ENCODE measurements around the gene ZMPSTE24.
A peak's percentile ranks its signal among the peaks of the same experiment; 100 is the strongest.
"Not testable (repeated sequence)": the region's sequence is repeated elsewhere in the genome, so short reads cannot be mapped to it uniquely, and the experiment has no call there.

Gene ZMPSTE24

DNA sequence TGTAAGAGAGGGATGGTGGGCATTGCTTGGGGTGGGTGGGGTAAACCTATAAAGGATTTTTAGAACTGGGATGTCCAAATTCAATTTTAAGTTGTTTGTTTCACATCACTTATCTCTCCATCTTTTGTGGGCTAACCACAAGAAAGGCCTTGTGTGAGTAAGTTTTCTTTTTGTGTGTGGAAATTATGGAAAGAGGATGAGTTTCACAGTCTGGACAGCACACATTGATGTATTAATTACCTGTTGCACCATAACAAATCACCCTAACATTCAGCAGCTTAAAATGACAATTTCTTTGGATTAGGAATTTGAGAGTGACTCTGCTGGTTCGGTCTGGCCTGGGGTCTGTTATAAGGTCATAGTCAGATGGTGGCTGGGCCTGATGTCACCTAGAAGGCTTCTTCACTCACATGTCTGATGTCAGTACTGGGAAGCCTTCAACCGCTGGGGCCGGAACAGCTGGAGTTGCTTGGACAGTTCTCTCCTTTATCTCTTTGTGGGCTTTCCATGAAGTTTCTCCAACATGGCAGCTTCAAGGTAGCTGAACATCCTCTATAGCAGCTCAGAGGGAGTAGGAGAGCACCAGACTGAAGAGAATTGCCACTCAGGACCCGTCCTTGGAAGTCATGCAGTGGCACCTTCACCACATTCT lies 61.1 kb downstream of the ZMPSTE24 start:
- DNase-seq (ENCODE audit: low read depth) = no peak

DNA sequence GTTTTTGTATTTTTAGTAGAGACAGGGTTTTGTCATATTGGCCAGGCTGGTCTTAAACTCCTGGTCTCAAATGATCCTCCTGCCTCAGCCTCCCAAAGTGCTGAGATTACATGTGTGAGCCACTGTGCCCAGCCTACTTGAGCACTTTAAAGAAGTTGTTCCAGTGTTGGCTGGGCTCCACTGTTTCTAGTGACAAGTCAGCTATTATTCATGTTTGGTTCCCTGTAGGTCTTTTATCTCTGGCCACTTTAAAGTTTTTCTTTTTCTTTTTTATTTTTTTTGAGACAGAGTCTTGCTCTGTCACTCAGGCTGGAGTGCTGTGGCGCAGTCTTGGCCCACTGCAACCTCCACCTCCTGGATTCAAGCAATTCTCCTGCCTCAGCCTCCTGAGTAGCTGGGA lies 73.4 kb downstream of the ZMPSTE24 start:
- not testable (repeated sequence) for DNase-seq (ENCODE audit: low read depth)

DNA sequence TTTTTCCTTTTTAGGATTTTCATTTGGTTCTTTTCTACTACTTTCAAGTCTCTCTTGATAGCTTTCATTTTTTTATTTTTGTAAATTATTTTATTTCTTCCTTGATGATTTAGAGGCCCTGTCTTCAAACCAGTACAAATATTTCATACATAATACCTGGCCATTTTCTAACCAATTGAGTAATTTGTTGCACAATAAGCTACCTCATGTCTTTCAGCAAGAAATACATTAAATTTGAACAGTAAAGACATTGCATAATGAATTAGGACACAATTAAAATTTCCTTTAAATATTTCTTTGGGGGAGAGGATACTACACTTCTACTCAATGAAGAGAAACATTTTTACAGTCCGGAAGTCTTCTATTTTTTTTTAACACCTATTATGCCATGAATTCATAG lies 74.7 kb downstream of the ZMPSTE24 start:
- no peak for DNase-seq (ENCODE audit: low read depth)

DNA sequence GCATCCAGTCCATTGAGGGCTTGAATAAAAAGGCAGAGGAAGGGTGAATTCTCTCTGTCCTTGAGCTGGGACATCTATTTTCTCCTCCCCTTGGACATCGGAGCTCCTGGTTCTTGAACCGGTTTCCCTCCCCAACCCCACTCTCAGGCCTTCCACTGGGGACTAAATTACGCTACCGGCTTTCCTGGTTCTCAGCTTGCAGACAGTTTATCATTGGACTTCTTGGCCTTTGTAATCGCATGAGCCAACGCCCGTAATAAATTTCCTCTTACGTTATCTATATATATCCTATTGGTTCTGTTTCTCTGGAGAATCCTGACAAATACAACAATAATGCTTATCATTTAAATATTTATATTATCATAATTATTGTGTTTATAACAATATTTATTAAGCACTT lies 79.4 kb downstream of the ZMPSTE24 start:
- no peak for DNase-seq (ENCODE audit: low read depth)

DNA sequence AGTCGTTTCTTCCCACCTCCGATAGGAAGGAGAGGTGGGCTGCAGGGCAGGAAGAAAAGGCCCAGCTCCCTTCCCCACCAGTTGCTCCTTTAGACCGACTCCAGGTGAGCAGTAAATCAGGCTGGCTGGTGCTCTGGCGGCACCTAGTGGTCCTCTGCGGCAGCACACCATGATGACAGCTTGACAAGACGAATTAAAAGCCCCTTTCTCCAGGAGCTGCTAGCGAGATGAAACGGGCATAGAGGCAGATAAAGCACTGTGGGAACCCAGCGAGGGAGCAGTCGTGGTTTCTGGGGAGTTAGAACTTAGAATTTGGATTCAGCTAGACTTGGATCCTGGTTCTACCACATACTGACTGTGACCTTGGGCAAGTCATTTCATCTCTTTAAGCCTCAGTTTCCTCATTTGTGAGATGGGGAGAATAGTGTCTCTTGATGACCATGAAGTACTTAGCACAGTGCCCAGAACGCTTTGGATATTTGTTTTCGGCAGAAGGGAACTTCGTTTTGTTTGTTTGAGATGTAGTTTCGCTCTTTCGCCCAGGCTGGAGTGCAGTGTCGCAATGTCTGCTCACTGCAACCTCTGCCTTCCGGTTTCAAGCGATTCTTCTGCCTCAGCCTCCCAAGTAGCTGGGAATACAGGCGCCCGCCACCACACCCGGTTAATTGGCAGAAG lies 80.8 kb downstream of the ZMPSTE24 start:
- DNase-seq (ENCODE audit: low read depth) = peak; percentile 86

DNA sequence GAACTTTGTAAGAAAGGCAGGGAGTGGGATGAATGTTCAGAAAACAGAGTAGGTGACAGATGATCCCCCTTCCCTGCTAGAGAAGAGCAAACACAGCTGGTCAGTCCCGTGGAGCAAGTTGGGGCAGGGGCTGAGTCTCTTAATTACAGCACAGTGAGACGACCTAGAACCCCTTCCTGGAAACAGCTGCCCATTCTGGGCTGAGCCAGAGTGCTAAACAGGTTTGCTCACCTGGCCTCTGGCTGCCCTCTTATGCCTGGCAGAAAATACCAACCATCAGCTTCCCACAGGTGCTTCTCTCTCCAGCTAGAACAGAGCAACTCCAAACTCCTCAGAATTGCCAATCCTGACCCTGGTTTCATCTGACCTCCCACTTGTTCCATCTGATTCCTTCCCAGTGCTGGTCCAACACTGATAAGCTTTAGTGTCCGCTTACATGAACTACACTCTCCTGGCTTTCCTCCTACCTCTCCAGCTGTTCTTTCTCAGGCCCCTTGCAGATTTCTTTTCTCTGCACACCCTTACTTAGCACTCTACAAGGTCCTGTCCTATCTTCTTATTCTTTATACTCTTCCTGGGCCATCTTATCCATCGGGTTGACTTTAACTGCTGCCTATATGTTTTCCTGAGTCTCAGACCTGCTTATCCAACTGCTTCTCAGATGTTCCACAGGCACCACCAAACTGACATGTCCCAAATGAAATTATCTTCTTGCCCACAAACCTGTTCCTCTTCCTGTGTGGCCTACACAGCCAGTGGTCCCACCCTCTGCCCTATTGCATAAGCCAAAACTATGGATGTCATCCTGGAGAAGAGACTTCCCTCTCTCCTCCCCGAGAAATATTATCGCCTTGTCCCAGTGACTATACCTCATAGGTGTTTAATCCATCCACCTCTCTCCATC lies 81.6 kb downstream of the ZMPSTE24 start:
- DNase-seq (ENCODE audit: low read depth) = no peak

DNA sequence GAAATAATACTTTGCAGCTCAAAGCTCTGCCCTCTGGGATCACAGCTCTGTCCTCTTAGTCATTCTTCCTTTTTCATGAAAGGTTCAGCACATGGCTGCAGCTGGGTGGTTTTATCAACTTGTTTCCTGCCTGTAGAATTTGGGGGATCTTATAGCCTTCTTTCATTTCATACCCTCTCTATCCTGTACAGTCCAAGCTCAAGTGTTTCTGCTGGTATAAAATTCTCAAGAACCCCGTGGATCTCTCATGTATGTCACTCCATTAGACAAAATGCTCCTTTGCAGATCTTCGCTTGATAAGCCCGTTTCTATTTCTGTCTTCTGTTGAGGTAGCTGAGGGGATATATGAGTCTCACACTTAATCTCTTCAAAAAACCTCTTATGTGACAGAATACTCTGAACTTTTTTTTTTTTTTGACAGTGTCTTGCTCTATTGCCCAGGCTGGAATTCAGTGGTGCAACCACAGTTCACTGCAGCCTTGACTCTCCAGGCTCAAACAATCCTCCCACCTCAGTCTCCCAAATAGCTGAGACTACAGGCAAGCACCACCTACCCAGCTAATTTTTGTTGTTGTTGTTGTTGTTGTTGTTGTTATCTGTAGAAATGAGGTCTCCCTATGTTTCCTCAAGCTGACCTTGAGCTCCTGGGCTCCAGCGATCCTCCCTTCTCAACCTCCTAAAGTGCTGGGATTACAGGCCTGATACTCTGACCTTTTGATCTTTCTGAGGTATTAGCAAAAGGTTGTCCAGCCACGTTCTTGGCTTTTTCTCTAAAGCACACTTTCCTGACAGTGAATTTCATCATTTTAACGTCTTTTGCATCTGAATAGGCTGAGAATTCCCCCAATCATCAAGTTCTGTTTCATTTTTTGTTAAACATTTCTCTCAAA lies 83.7 kb downstream of the ZMPSTE24 start:
- DNase-seq (ENCODE audit: low read depth) = no peak

DNA sequence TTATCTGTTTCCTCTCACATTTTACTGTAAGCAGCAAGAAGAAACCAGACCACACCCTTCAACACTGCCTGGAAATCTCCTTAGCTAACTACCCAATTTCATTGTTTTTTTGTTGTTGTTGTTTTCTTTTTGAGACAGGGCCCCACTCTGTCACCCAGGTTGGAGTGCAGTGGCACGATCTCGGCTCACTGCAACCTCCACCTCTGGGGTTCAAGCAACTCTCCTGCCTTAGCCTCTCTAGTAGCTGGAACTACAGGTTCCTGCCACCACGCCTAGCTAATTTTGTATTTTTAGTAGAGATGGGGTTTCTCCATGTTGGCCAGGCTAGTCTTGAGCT lies 84.3 kb downstream of the ZMPSTE24 start:
- not testable (repeated sequence) for DNase-seq (ENCODE audit: low read depth)
